GM12892 (cell line): ENCODE data around the gene ZBTB7C.

Experiments used
- POLR2A ChIP-seq: IDR thresholded peaks from 2 replicates; pipeline ENCODE4 v1.6.1; 2011; ENCODE audit warnings: low read depth, low read length, control low read depth
- POLR2AphosphoS5 ChIP-seq: IDR thresholded peaks from 2 replicates; pipeline ENCODE4 v1.6.1; 2011; ENCODE audit warnings: low read depth, low read length, control low read depth

DNA sequence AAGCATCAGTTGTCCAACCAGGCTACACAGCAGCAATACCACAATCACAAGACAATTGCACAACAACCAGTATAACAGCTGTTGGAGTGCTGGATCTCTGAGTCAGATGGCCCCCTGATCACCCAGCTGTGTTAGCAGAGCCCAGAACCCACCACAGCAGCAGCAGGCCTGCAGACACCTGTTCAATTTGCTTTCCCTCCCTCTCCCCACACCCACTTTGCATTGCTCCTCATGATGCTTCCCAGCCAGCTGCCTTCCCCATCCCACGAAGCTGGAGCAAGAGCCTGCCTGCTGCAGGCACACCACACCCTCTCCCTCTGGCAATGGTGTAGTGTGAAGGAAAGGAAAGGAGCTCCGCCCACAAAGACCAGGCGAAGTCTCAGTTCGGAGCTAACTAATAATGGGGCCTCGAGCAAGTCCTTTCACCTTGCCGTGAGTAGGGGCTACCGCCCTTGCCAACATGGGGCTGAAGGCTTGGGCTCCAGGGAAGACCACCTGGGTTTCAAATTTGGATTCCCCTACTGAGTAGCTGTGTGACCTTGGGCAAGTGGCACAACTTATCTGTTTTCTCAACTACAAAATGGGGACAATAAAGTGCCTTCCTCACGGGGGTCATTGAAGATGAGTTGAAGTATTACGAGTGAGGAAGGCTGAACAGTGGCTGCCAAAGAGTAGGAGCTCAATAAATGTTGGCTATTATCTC, 19.4 kb upstream of the ZBTB7C start:
- TF ChIP-seq POLR2AphosphoS5 = no peak
- no peak for TF ChIP-seq POLR2A
